NB4 (cell line): ENCODE results near the gene MCM6.

ENCODE experiments used
- DNase-seq: peaks from one replicate; pipeline ENCODE4 v3.0.0; 2010; ENCODE audit warnings: low read depth
- H3K4me3 ChIP-seq: one replicate; pipeline ENCODE4 v1.5.1; 2011; ENCODE audit warnings: mild to moderate bottlenecking, low read depth, low read length, moderate library complexity
- MYC ChIP-seq: IDR thresholded peaks from 2 replicates; pipeline ENCODE4 v1.6.1; 2011; ENCODE audit warnings: low read depth, low read length
- POLR2A ChIP-seq: IDR thresholded peaks from 2 replicates; pipeline ENCODE4 v1.6.1; 2011; ENCODE audit warnings: mild to moderate bottlenecking; ENCODE audit not compliant: insufficient read length; ENCODE audit errors: extremely low read depth
- TF ChIP-seq, protein P1 (sequence below): IDR thresholded peaks from one replicate; pipeline ENCODE4 v1.5.1; 2012; ENCODE audit warnings: low read depth, low read length
- TF ChIP-seq, protein P2 (sequence below): IDR thresholded peaks from 2 replicates; pipeline ENCODE4 v1.6.1; 2011; ENCODE audit warnings: low read depth, low read length

MCM6 gene

DNA sequence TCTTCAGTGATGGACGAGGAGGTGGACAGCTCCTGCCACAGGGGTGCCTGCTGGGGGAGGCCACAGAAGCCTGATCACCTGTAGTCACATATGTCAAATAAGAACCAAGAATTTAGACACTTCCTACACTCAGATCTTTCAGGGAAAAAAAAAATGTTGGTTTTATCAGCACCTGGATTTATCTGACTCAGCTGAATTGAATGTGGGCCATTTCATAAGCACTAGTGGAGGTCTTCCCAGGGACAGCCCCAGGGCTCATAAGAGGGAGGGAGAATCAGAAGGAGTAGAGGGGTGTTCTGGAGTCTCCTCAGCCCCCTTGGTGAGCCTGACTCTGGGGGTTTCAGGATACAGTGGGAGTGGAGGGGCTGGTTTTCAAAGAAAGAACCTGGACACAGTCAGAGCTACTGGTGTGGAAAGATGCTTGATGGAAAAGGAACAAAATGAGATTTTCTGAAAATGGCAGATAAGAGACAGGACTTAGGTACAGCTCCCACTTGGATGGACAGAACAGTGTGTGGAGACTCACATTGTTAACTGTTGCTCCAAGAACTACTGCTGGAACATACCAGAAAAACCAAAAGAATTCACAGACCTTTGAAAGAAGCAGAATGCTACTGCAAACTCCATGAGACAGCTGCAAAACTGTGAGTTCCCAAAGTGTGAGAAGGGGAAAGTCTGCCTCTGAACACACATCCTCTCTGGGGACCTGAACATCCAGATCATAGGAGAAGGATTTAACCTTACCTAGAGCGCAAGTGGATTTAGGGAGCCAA is 84.6 kb downstream of the MCM6 start:
- no peak overlapping the region for H3K4me3 ChIP-seq
- no peak for DNase-seq
- TF ChIP-seq, protein P1, sequence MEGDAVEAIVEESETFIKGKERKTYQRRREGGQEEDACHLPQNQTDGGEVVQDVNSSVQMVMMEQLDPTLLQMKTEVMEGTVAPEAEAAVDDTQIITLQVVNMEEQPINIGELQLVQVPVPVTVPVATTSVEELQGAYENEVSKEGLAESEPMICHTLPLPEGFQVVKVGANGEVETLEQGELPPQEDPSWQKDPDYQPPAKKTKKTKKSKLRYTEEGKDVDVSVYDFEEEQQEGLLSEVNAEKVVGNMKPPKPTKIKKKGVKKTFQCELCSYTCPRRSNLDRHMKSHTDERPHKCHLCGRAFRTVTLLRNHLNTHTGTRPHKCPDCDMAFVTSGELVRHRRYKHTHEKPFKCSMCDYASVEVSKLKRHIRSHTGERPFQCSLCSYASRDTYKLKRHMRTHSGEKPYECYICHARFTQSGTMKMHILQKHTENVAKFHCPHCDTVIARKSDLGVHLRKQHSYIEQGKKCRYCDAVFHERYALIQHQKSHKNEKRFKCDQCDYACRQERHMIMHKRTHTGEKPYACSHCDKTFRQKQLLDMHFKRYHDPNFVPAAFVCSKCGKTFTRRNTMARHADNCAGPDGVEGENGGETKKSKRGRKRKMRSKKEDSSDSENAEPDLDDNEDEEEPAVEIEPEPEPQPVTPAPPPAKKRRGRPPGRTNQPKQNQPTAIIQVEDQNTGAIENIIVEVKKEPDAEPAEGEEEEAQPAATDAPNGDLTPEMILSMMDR = no peak
- TF ChIP-seq, protein P2, sequence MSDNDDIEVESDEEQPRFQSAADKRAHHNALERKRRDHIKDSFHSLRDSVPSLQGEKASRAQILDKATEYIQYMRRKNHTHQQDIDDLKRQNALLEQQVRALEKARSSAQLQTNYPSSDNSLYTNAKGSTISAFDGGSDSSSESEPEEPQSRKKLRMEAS = no peak
- TF ChIP-seq MYC = no peak
- TF ChIP-seq POLR2A = no peak

DNA sequence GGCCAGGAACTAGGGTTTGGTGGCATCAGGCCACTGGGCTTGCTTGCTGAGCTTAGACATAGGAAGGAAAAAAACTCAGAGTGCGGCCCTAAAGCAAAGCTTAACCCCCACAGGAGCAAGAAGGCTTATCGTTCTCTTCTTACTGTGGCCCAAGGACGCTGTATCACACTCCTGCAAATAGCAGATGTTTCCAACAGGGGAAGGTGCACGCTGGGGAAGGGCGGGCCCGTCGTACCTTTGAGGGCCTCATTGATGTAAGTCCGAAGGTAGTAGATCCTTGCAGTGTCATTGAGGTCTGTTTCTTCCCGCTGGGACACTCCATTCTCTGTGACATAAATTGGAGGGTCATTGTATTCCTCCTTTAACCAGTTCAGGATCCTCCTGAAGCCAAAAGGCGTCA is 85.8 kb downstream of the MCM6 start:
- TF ChIP-seq, protein P2 = no peak
- TF ChIP-seq POLR2A = no peak
- H3K4me3 ChIP-seq = no peak overlapping the region
- no peak for DNase-seq
